B cell (primary cell): ENCODE measurements around the gene SPSB1.

Experiments
- CTCF ChIP-seq: fragments of 200-600 bp; IDR thresholded peaks from one replicate; pipeline ENCODE4 v1.8.0; 2022; ENCODE audit warnings: antibody characterized with exemption, mild to moderate bottlenecking
- EZH2 ChIP-seq: IDR thresholded peaks from 2 replicates; pipeline ENCODE4 v1.6.1; 2012; ENCODE audit warnings: borderline replicate concordance, low read depth, mild to moderate bottlenecking, moderate library complexity, low read length; ENCODE audit not compliant: insufficient read depth, poor library complexity, severe bottlenecking

GRCh38 chr1:9250411-9251381 is 42.0 kb upstream of the SPSB1 start:
- TF ChIP-seq CTCF (no peak), EZH2 (no peak)
